A549 (cell line): ENCODE data around the gene MRPL36.

Experiments
- CHD2 ChIP-seq: fragments of 150-350 bp; IDR thresholded peaks from 2 replicates; pipeline ENCODE4 v1.6.1; 2014; ENCODE audit warnings: low read length; ENCODE audit not compliant: partially characterized antibody
- MAX ChIP-seq: IDR thresholded peaks from 2 replicates; pipeline ENCODE4 v1.6.1; 2012
- NPAS2 ChIP-seq: fragments of 250-450 bp; sonication (Bioruptor Pico); IDR thresholded peaks from 2 replicates; pipeline ENCODE4 v1.8.0; 2022; ENCODE audit warnings: mild to moderate bottlenecking, moderate library complexity, borderline replicate concordance
- RAD21 ChIP-seq, 2 experiments: fragments of >200 bp in 1 of 2; sonication (Bioruptor Twin) in 1 of 2; formaldehyde crosslinking in 1 of 2; IDR thresholded peaks in 1 of 2; conservative IDR thresholded peaks in 1 of 2; 2 replicates in 1 of 2; 3 replicates in 1 of 2; pipeline ENCODE4 v1.6.1; 2012 to 2018; ENCODE audit warnings: inconsistent platforms in 1 of 2
- USF2 ChIP-seq: fragments of 450-650 bp; IDR thresholded peaks from 2 replicates; pipeline ENCODE4 v1.6.1; 2014; ENCODE audit warnings: antibody characterized with exemption
- ZC3H11A ChIP-seq: fragments of 450-650 bp; IDR thresholded peaks from 2 replicates; pipeline ENCODE4 v1.6.1; 2014; ENCODE audit warnings: antibody characterized with exemption, mild to moderate bottlenecking
- TF ChIP-seq, protein P1 (sequence below): fragments of >200 bp; sonication (Bioruptor Twin); formaldehyde crosslinking; IDR thresholded peaks from 3 replicates; pipeline ENCODE4 v1.5.1; 2016

DNA sequence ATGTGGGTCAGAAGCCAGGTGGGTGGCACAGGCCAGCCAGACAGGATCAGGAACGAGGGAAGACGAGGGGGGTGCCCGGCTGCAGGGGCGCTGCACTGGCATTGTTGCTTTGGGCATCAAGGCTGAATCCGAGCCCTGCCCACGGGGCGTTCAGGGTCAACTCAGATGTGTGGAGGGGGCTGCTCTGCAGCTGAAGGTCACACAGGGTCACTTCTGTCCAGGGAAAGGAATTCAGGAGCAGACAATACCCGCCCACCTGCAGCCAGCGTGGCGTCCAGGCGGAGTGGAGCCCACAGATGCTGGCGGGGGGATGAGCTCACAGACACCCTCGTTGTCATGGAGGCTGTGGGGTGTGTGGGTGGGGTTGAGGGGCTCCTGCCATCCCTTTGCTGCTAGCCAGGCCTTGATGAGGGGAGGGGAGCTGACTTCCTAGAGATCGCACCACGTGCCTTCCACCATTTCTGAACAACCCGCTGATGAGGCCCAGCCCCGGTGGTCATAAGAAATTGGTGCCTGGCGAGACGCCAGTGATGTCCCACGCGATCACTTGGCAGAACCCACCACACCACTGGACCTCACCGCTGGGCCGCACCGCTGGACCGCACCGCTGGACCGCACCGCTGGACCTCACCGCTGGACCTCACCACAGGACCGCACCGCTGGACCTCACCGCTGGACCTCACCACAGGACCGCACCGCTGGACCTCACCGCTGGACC, 31.2 kb downstream of the MRPL36 start:
- TF ChIP-seq USF2 (no peak), CHD2 (no peak), RAD21 (conservative IDR thresholded peaks at IDR 0.05 in 1 of 2, IDR thresholded peaks at IDR 0.05 in 1 of 2) (no peak), ZC3H11A (no peak), NPAS2 (CRISPR knock-in tag) (no peak), MAX (no peak)
- TF ChIP-seq, protein P1, sequence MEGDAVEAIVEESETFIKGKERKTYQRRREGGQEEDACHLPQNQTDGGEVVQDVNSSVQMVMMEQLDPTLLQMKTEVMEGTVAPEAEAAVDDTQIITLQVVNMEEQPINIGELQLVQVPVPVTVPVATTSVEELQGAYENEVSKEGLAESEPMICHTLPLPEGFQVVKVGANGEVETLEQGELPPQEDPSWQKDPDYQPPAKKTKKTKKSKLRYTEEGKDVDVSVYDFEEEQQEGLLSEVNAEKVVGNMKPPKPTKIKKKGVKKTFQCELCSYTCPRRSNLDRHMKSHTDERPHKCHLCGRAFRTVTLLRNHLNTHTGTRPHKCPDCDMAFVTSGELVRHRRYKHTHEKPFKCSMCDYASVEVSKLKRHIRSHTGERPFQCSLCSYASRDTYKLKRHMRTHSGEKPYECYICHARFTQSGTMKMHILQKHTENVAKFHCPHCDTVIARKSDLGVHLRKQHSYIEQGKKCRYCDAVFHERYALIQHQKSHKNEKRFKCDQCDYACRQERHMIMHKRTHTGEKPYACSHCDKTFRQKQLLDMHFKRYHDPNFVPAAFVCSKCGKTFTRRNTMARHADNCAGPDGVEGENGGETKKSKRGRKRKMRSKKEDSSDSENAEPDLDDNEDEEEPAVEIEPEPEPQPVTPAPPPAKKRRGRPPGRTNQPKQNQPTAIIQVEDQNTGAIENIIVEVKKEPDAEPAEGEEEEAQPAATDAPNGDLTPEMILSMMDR: no peak
